Measurements from ENCODE around the gene WBP2. TPM values are rescaled to one million over a fixed set of nuclear protein-coding genes. Genes with fewer than 3 reads are reported as not detected.

Gene WBP2
- total RNA-seq, 1 donor from 2014 or later, result 65.5 TPM

GRCh38 chr17:75819678-75820077 is 35.5 kb downstream of the WBP2 start:
- no peak for TF ChIP-seq CTCF (conservative IDR thresholded peaks at IDR 0.05; ENCODE audit: low read depth, low read length)
- no peak overlapping the region for H3K4me3 ChIP-seq (ENCODE audit: low read depth, low read length)
- no peak for DNase-seq (ENCODE audit: low read depth)

- DNase-seq (ENCODE audit: low read depth), result no peak
- no peak overlapping the region for H3K4me3 ChIP-seq (ENCODE audit: low read depth, low read length)
- TF ChIP-seq CTCF (conservative IDR thresholded peaks at IDR 0.05; ENCODE audit: low read depth, low read length), result no peak
Observed at GRCh38 chr17:75819116-75819515, 36.0 kb downstream of the WBP2 start.

GRCh38 chr17:75818326-75818885 is 36.7 kb downstream of the WBP2 start:
- no peak for TF ChIP-seq CTCF (conservative IDR thresholded peaks at IDR 0.05; ENCODE audit: low read depth, low read length)
- no peak for DNase-seq (ENCODE audit: low read depth)
- H3K4me3 ChIP-seq (ENCODE audit: low read depth, low read length), result no peak overlapping the region

- no peak for DNase-seq (ENCODE audit: low read depth)
- H3K4me3 ChIP-seq (ENCODE audit: low read depth, low read length), result no peak overlapping the region
- TF ChIP-seq CTCF (conservative IDR thresholded peaks at IDR 0.05; ENCODE audit: low read depth, low read length), result no peak
Observed at GRCh38 chr17:75817571-75817970, 37.6 kb downstream of the WBP2 start.

GRCh38 chr17:75816693-75817092 is 38.4 kb downstream of the WBP2 start:
- H3K4me3 ChIP-seq (ENCODE audit: low read depth, low read length), result no peak overlapping the region
- no peak for DNase-seq (ENCODE audit: low read depth)
- TF ChIP-seq CTCF (conservative IDR thresholded peaks at IDR 0.05; ENCODE audit: low read depth, low read length), result no peak

- H3K4me3 ChIP-seq (ENCODE audit: low read depth, low read length), result no peak overlapping the region
- DNase-seq (ENCODE audit: low read depth), result no peak
- no peak for TF ChIP-seq CTCF (conservative IDR thresholded peaks at IDR 0.05; ENCODE audit: low read depth, low read length)
Observed at GRCh38 chr17:75815399-75815798, 39.7 kb downstream of the WBP2 start.

GRCh38 chr17:75814900-75815373 is 40.2 kb downstream of the WBP2 start:
- TF ChIP-seq CTCF (conservative IDR thresholded peaks at IDR 0.05; ENCODE audit: low read depth, low read length), result no peak
- no peak for DNase-seq (ENCODE audit: low read depth)

More at GRCh38 chr17:75814900-75815373, 40.2 kb downstream of the WBP2 start:
- H3K4me3 ChIP-seq (ENCODE audit: low read depth, low read length), result no peak overlapping the region
